Measurements from ENCODE around the gene TMEM129.

The TMEM129 gene

DNA sequence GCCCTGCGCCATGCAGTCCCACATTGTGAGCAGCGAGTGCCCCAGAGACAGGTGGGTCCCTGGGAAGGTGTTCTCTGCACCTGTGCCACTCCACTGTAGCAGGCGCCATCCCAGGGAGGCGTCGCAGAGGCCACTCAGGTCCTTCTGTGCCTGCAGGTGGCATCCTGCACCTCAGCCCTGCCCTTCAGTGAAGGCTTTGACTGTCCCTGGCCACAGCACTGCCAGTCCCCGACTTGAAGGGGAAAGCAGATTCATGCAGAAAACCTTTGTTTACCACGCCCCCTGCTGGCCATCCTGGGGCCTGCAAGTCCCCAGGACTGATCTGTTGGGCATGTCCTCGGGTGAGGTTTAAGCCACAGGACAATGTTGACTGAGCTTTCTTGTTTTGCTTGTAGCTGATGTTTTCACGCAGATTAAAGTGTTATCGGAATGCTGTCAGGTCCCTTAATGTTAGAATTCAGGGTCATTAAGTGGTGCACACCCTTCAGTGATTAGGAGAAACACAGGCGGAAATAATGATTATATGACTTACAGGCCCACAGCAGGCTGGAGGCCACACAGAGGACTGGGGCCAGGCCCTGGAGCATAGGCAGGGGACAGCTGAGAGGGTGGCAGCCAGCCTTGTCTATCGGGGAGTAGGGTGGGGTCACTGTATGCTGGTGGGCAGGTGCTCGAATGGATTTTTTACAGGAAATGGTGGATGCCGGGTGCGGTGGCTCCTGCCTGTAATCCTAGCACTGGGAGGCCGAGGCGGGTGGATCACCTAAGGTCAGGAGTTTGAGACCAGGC, 5.2 kb upstream of the TMEM129 start:
- Histone ChIP-seq H3K4me1 (ENCODE audit: insufficient read depth, low read length) (peaks cover 7% of the 10 kb centered on the region; the same call in 1 of the 2 replicates), H3K9ac (ENCODE audit: low read depth, low read length) (no peak overlapping the region), H3K36me3 (ENCODE audit: insufficient read depth, low read length) (peaks cover 42% of the 10 kb centered on the region), H3K9me3 (ENCODE audit: control insufficient read depth, insufficient read depth, low read length) (no peaks in the 10 kb centered on the region)

GRCh38 chr4:1725521-1725920, 4.4 kb upstream of the TMEM129 start:
- H3K36me3 ChIP-seq (ENCODE audit: insufficient read depth, low read length) = peaks cover 39% of the 10 kb centered on the region
- no peak overlapping the region for H3K9ac ChIP-seq (ENCODE audit: low read depth, low read length)
- peaks cover 7% of the 10 kb centered on the region; the same call in 1 of the 2 replicates for H3K4me1 ChIP-seq (ENCODE audit: insufficient read depth, low read length)
- no peaks in the 10 kb centered on the region for H3K9me3 ChIP-seq (ENCODE audit: control insufficient read depth, insufficient read depth, low read length)

DNA sequence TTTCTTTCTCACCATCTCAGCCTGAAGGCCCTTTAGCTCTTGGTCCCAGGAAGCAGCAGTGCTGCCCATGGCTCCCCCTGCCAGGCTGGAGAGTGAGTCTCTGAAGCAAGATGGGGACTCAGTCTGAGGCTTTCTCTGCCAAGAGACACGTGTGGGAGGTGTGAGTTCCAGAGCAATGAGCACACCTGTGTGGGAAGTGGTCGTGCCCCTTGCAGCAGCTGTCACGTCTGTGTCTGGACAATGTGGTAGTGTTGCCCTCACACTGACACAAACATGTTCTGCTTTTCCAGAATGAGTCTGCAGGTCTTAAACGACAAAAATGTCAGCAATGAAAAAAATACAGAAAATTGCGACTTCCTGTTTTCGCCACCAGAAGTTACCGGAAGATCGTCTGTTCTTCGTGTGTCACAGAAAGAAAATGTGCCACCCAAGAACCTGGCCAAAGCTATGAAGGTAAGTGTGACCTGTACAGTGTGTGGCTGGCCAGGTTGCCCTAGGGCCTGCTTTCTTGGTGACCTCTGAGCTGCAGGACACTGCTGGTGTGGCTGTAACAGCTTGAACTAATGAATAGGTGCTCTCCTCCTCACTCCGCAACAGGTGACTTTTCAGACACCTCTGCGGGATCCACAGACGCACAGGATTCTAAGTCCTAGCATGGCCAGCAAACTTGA, 2.1 kb upstream of the TMEM129 start:
- peak overlapping the region; percentile 79; the same call in 1 of the 2 replicates for H3K9ac ChIP-seq (ENCODE audit: low read depth, low read length)
- no peaks in the 10 kb centered on the region for H3K9me3 ChIP-seq (ENCODE audit: control insufficient read depth, insufficient read depth, low read length)
- peaks cover 7% of the 10 kb centered on the region; the same call in 1 of the 2 replicates for H3K4me1 ChIP-seq (ENCODE audit: insufficient read depth, low read length)
- peaks cover 29% of the 10 kb centered on the region for H3K36me3 ChIP-seq (ENCODE audit: insufficient read depth, low read length)

GRCh38 chr4:1722551-1723118, 1.5 kb upstream of the TMEM129 start:
- Histone ChIP-seq H3K9me3 (ENCODE audit: control insufficient read depth, insufficient read depth, low read length) (no peaks in the 10 kb centered on the region), H3K36me3 (ENCODE audit: insufficient read depth, low read length) (peaks cover 22% of the 10 kb centered on the region), H3K4me1 (ENCODE audit: insufficient read depth, low read length) (peaks cover 7% of the 10 kb centered on the region; the same call in 1 of the 2 replicates), H3K9ac (ENCODE audit: low read depth, low read length) (peak overlapping the region; percentile 79)

- peak overlapping the region; percentile 79 for H3K9ac ChIP-seq (ENCODE audit: low read depth, low read length)
- H3K4me1 ChIP-seq (ENCODE audit: insufficient read depth, low read length) = peaks cover 7% of the 10 kb centered on the region; the same call in 1 of the 2 replicates
- peaks cover 17% of the 10 kb centered on the region for H3K36me3 ChIP-seq (ENCODE audit: insufficient read depth, low read length)
Measured at GRCh38 chr4:1721666-1722550, 785 bp upstream of the TMEM129 start.

DNA sequence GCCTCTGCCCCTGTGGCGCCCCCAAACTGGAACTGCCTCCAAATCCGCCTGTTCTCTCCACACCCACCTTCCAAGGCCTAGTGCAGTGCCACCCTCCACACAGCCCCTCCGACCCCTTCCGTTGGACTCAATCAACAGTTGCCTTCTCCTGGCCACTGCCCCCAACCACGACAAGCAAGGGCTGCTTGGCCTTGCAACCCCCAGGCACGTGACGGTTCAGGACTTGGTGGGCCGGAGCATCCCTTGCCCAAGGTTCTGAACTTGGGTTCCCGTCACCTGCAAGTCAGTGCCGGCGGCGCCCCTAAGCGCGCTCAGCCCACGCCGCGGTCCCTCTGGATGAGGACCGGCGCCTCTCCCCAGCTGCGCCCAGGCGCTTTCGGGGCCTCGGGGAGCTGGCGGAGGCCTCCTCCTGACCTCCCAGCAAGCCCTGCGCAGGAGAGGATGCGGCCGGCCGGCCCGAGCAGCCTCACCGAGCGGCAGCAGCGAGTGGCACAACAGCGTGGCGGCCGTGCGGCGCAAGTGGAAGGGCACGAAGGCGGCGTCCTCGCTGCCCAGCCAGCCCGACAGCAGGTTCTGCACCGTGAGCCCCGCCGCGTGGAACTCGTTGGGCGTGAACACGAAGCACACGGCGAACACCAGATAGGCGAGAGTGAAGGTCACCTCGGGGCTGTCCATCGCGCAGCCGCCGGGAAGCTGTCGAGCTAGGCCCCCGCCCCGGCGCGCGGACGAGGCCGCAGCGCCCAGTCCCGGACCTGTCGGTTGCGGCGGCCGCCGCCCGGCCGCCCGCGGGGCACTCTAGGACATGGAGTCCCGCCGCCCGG, 750 bp downstream of the TMEM129 start:
- H3K4me1 ChIP-seq (ENCODE audit: insufficient read depth, low read length) = peaks cover 7% of the 10 kb centered on the region; the same call in 1 of the 2 replicates

More at GRCh38 chr4:1721666-1722550, 785 bp upstream of the TMEM129 start:
- H3K9me3 ChIP-seq (ENCODE audit: control insufficient read depth, insufficient read depth, low read length) = no peaks in the 10 kb centered on the region

GRCh38 chr4:1718095-1718850, 2.9 kb downstream of the TMEM129 start:
- Histone ChIP-seq H3K9ac (ENCODE audit: low read depth, low read length) (no peak overlapping the region), H3K36me3 (ENCODE audit: insufficient read depth, low read length) (peaks cover 5% of the 10 kb centered on the region), H3K9me3 (ENCODE audit: control insufficient read depth, insufficient read depth, low read length) (no peaks in the 10 kb centered on the region), H3K4me1 (ENCODE audit: insufficient read depth, low read length) (peaks cover 10% of the 10 kb centered on the region)

More for the DNA sequence above, 750 bp downstream of the TMEM129 start:
- no peaks in the 10 kb centered on the region for H3K9me3 ChIP-seq (ENCODE audit: control insufficient read depth, insufficient read depth, low read length)
- peak overlapping the region; percentile 97 for H3K9ac ChIP-seq (ENCODE audit: low read depth, low read length)
- peaks cover 14% of the 10 kb centered on the region for H3K36me3 ChIP-seq (ENCODE audit: insufficient read depth, low read length)

DNA sequence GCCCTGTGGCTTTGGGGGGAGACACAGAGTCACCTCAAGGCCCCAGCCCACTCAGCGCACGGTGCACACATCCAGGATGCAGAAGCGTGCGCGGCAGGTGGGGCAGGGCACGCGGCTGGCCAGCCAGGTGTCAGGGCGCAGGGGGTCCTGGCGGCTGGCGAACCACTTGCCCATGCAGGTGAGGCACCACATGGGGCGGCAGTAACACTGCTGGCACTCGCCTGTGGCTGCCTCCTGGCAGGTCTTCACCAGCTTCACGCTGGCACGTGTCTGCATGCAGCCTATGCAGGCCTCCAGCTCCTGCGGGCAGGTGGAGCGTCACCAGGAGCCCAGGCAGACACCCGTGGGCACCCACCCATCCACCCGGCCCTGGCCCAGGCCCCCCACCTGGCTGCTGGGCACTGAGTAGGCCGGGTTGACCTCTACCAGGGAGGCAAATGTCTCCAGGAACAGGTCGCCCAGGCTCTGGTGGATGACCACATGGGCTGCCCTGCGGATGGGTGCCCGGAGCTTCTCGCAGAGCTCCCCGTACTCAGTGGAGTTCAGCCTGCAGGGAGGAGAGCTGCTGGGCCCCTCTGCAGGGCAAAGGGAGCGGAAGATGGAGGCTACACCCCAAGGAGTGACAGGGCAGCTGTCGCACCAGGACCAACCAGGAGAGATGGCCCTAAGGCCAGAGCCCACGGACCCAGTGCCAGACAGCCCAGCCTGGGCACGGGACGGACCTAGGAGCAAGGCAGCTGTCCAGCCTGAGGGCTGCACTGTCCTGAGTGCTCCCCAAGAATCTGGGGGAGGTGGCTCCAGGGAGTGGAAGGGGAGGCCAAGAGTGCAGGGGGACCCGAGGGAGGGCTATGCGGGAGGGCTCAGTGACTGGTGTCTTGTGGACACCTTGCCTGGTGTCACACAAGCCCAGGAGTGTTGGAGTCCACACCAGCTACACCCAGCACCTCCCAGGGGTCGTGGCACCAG, 3.7 kb downstream of the TMEM129 start:
- H3K9ac ChIP-seq (ENCODE audit: low read depth, low read length) = no peak overlapping the region
- H3K4me1 ChIP-seq (ENCODE audit: insufficient read depth, low read length) = peaks cover 4% of the 10 kb centered on the region
- no peaks in the 10 kb centered on the region; the same call in 1 of the 2 replicates for H3K36me3 ChIP-seq (ENCODE audit: insufficient read depth, low read length)
- H3K9me3 ChIP-seq (ENCODE audit: control insufficient read depth, insufficient read depth, low read length) = no peaks in the 10 kb centered on the region

- H3K36me3 ChIP-seq (ENCODE audit: insufficient read depth, low read length) = no peaks in the 10 kb centered on the region
- H3K4me1 ChIP-seq (ENCODE audit: insufficient read depth, low read length) = peaks cover 4% of the 10 kb centered on the region; the same call in 1 of the 2 replicates
- no peak overlapping the region for H3K9ac ChIP-seq (ENCODE audit: low read depth, low read length)
- H3K9me3 ChIP-seq (ENCODE audit: control insufficient read depth, insufficient read depth, low read length) = no peaks in the 10 kb centered on the region
Measured at GRCh38 chr4:1716065-1716945, 4.8 kb downstream of the TMEM129 start.

DNA sequence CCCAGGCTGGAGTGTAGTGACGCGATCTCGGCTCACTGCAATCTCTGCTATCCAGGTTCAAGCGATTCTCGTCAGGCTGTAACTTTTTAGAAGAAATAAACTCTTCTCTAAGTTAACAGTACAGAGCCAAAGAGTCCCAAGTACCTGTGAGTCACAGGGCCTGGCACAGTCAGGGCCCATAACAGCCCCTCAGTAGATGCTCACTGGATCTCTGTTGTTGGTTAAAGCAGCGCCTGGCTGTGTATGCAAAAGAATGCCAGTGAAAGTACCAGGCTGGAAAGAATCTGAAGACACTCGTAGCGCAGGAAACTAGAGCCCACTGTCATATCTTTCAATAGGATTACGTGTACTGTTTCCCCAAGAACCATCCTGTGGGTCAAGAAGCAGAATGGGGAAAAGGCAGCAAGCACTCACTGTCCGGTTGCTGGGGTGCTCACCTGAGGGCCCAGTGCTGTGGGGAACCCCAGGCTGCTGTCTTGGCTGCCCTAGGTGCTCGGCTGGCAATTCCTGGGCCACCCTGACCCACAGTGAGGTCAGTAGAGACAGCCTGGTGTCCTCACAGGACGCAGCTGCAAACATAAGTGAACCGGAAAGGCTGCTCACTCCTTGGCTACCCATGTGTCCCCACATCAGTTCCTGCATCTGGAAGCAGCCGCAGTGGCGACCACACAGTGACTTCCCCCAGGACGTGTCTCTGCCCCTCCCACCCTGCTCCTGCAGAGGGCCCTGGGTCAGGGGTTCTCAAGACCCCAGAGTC, 5.9 kb downstream of the TMEM129 start:
- no peaks in the 10 kb centered on the region for H3K9me3 ChIP-seq (ENCODE audit: control insufficient read depth, insufficient read depth, low read length)
- H3K4me1 ChIP-seq (ENCODE audit: insufficient read depth, low read length) = peaks cover 4% of the 10 kb centered on the region; the same call in 1 of the 2 replicates
- H3K36me3 ChIP-seq (ENCODE audit: insufficient read depth, low read length) = 0 out of 2 replicates have a peak, but pooled peaks cover under 1% of the 10 kb centered on the region
- H3K9ac ChIP-seq (ENCODE audit: low read depth, low read length) = no peak overlapping the region

Measured in ES-I3 (cell line).